ENCODE measurements around the gene CASK.
"Not testable (repeated sequence)": the region's sequence is repeated elsewhere in the genome, so short reads cannot be mapped to it uniquely, and the experiment has no call there.

CASK gene

DNA sequence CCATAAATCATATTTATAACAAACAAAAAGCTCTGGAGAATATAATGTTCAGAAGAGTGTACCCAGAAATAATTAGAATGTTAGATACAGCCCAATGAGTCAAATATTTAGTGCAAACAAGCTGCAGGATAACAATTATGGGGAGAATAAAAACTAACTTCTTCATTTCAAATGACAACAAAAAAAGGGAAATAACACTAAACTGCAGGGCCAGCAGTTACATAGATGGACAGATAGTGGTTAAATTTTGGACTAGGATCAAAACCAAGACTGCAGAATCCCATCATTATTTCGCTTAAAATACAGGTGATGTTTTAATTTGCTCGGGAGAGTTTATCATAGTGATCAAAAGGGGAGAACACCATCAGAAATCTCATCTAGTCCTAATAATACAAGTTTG is 235.2 kb downstream of the CASK start:
- Histone ChIP-seq H3K9me3 (ENCODE audit: control insufficient read depth in 1 of 2, low read length in 2 of 2) (no peaks in the 10 kb centered on the region), H3K4me3 (ENCODE audit: low read depth in 1 of 2, low read length in 2 of 2) (no peak overlapping the region), H3K4me1 (ENCODE audit: control insufficient read depth in 1 of 2, insufficient read depth in 2 of 2, low read length in 2 of 2) (peaks cover 4 to 9% of the 10 kb centered on the region in 2 donors), H3K36me3 (ENCODE audit: control insufficient read depth in 1 of 2, insufficient read depth in 2 of 2, low read length in 2 of 2) (no peaks in the 10 kb centered on the region), H3K27me3 (ENCODE audit: low read depth, low read length) (no peaks in the 10 kb centered on the region), H3K27ac (ENCODE audit: low read length) (no peak overlapping the region)

DNA sequence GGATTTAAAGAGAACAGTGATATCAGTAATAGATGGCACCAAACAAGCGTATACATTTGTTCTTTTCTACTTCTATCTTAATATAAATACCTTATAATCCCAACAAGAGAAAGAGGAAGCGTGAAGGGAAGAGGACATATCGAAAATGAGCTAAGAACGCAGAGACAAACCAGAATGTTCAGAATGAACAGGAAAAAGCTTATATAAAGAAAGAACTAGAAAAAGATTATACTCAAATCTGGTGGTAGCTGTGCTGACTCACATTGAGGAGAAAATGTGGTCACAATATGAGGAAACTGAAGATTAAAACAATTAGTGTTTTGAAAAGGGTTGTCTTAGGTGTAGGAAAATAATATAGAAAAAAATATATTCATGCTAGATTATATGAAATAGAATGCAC is 236.6 kb downstream of the CASK start:
- Histone ChIP-seq H3K27ac (ENCODE audit: low read length) (no peak overlapping the region), H3K27me3 (ENCODE audit: low read depth, low read length) (no peaks in the 10 kb centered on the region), H3K4me1 (ENCODE audit: control insufficient read depth in 1 of 2, insufficient read depth in 2 of 2, low read length in 2 of 2) (peaks cover 0 to under 1% of the 10 kb centered on the region in 2 donors), H3K9me3 (ENCODE audit: control insufficient read depth in 1 of 2, low read length in 2 of 2) (no peaks in the 10 kb centered on the region), H3K36me3 (ENCODE audit: control insufficient read depth in 1 of 2, insufficient read depth in 2 of 2, low read length in 2 of 2) (no peaks in the 10 kb centered on the region), H3K4me3 (ENCODE audit: low read depth in 1 of 2, low read length in 2 of 2) (no peak overlapping the region)

DNA sequence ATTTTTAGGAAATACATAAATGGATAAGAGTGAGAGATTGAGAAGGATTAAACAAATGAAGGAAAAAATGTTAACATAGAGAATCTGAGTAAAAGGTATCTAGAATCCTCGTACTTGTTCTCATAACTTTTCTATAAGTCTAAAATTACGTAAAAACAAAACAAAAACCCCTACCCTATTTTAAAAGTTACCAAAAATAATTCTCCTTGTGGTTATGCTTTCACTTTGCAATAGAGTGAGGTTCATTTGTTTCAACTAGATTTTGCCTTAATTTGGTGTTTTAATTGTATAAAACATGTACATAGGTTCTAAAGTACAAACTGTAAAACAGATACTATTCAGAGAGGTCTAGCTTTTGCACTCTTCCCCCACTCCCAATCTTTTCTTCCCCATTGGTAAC is 238.4 kb downstream of the CASK start:
- Histone ChIP-seq H3K36me3 (ENCODE audit: control insufficient read depth in 1 of 2, insufficient read depth in 2 of 2, low read length in 2 of 2) (no peaks in the 10 kb centered on the region), H3K27me3 (ENCODE audit: low read depth, low read length) (no peaks in the 10 kb centered on the region), H3K4me3 (ENCODE audit: low read depth in 1 of 2, low read length in 2 of 2) (no peak overlapping the region), H3K27ac (ENCODE audit: low read length) (no peak overlapping the region), H3K4me1 (ENCODE audit: control insufficient read depth in 1 of 2, insufficient read depth in 2 of 2, low read length in 2 of 2) (no peaks in the 10 kb centered on the region), H3K9me3 (ENCODE audit: control insufficient read depth in 1 of 2, low read length in 2 of 2) (no peaks in the 10 kb centered on the region)

DNA sequence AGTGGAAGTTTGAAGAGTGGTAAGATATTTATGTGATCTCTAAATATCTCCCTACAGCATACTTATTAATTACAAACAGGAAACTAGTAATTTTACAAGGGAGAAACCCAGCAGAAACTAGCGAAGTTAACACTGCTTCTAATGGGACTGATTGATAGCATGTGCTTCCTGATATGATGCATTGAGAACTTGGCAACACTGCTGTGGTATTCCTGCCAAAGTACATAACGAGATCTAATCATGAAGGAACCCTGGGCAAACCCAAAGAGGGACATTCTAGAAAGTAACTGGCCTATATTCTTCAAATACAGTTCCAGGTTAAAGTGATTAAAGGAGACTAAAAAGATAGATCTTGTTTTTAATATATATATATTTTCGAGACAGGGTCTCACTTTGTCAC is 239.2 kb downstream of the CASK start:
- H3K27me3 ChIP-seq (ENCODE audit: low read depth, low read length): no peaks in the 10 kb centered on the region
- H3K36me3 ChIP-seq (ENCODE audit: control insufficient read depth in 1 of 2, insufficient read depth in 2 of 2, low read length in 2 of 2): no peaks in the 10 kb centered on the region
- no peaks in the 10 kb centered on the region for H3K4me1 ChIP-seq (ENCODE audit: control insufficient read depth in 1 of 2, insufficient read depth in 2 of 2, low read length in 2 of 2)
- no peak overlapping the region for H3K27ac ChIP-seq (ENCODE audit: low read length)
- no peaks in the 10 kb centered on the region for H3K9me3 ChIP-seq (ENCODE audit: control insufficient read depth in 1 of 2, low read length in 2 of 2)
- no peak overlapping the region for H3K4me3 ChIP-seq (ENCODE audit: low read depth in 1 of 2, low read length in 2 of 2)

DNA sequence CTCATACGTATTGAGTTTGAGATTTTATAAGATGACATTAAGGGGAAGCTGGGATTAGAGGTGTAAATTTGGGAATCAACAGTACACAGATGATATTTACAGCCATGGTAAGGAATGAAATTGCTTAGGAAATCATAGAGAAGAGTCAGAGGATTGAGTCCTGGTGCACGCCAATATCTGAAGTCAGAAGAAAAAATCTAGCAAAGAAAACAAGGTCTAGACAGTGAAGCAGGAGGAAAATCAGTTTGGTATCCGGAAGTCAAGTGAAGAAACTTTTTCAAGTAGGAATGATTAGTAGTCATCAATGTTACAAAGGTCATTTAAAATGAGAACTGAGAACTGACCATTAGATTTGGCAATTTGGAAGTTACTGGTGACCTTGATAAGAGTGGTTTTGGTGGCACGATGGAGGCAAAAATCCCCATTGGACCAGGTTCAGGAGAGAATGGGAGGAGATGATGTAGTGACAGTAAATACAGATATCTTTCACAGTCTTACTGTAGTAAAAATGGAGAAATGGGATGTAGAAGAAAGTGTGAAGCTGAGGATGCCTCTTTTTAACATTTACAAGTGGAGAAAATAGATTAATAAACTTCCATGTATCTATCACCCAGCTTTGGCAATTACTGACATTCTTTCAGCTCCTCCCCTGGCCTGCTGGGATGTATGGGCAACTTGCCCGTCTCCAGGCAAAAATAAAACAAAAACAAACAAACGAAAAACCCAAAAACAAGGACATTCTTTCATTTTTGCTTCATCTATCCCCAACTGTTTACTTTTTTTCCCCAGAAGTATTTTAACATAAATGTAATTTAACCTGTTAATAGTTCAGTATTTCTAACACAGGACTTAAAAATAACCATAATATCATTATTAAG is 245.9 kb downstream of the CASK start:
- H3K27me3 ChIP-seq (ENCODE audit: low read depth, low read length): no peaks in the 10 kb centered on the region
- H3K27ac ChIP-seq (ENCODE audit: low read length): no peak overlapping the region

DNA sequence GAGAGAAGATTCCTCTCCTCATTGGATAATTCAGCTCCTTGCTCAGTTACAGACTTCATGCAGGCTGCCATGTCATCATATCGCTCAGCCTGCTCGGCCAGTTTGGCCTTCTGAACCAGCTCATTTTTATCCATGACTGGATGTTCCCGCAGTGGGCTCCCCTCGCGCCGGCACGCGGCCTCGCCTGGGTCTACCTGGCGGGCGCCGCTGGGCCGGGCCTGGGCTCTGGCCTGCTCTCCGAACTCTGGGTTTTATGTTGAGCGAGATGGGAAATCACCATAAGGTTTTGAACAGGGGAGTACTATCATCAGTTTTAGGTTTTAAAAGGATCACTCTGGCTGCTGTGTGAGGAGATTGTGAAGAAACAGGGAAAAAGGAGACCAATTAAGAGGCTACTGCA is 247.0 kb downstream of the CASK start:
- not testable (repeated sequence) for H3K4me1 ChIP-seq (ENCODE audit: control insufficient read depth in 1 of 2, insufficient read depth in 2 of 2, low read length in 2 of 2); H3K36me3 ChIP-seq (ENCODE audit: control insufficient read depth in 1 of 2, insufficient read depth in 2 of 2, low read length in 2 of 2)

More for the DNA sequence above, 245.9 kb downstream of the CASK start:
- Histone ChIP-seq H3K36me3 (ENCODE audit: control insufficient read depth in 1 of 2, insufficient read depth in 2 of 2, low read length in 2 of 2) (no peaks in the 10 kb centered on the region), H3K4me1 (ENCODE audit: control insufficient read depth in 1 of 2, insufficient read depth in 2 of 2, low read length in 2 of 2) (no peaks in the 10 kb centered on the region), H3K4me3 (ENCODE audit: low read depth in 1 of 2, low read length in 2 of 2) (no peak overlapping the region), H3K9me3 (ENCODE audit: control insufficient read depth in 1 of 2, low read length in 2 of 2) (no peaks in the 10 kb centered on the region)

DNA sequence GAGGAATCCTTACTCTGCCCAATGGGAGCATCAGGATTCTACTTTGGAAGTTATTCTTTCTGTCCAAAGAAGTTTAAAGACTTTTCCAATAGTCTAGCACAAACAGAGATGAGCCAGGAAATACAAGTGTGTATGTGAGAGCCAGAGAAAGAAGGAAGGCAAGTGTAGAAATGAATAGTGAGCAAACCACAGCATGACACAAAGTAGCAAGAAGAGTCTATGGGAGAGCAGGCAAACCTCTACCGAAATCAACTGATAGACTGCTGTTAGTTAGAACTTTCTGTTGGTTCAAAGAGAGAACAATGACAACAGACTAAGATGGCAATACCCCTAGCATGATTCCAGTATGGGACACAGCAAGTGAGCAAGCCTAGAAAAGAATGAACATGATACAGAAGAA is 250.7 kb downstream of the CASK start:
- Histone ChIP-seq H3K27me3 (ENCODE audit: low read depth, low read length) (no peaks in the 10 kb centered on the region), H3K4me1 (ENCODE audit: control insufficient read depth in 1 of 2, insufficient read depth in 2 of 2, low read length in 2 of 2) (no peaks in the 10 kb centered on the region), H3K9me3 (ENCODE audit: control insufficient read depth in 1 of 2, low read length in 2 of 2) (no peaks in the 10 kb centered on the region), H3K36me3 (ENCODE audit: control insufficient read depth in 1 of 2, insufficient read depth in 2 of 2, low read length in 2 of 2) (no peaks in the 10 kb centered on the region), H3K4me3 (ENCODE audit: low read depth in 1 of 2, low read length in 2 of 2) (no peak overlapping the region), H3K27ac (ENCODE audit: low read length) (no peak overlapping the region)

More for the DNA sequence above, 247.0 kb downstream of the CASK start:
- H3K4me3 ChIP-seq (ENCODE audit: low read depth in 1 of 2, low read length in 2 of 2); H3K27ac ChIP-seq (ENCODE audit: low read length); H3K9me3 ChIP-seq (ENCODE audit: control insufficient read depth in 1 of 2, low read length in 2 of 2); H3K27me3 ChIP-seq (ENCODE audit: low read depth, low read length): not testable (repeated sequence)

DNA sequence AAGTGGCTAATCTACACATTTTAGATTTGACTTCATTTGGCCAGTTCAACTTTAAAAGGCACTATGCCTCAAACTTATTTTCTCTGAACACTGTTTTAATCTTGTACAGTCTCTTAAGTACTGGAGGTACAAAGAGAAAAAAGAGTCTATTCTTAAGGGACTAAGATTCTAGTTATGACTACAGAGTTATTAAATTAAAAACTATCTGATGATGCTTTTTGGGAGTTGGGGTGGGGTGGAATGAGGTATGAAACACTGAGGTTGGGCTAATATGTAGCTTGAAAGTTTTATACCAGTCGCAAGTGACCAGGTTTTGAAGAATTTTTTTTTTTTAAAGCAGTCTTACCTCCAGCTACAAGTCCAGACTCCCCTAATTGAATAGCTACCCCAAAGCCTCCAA is 252.3 kb downstream of the CASK start:
- H3K4me1 ChIP-seq (ENCODE audit: control insufficient read depth in 1 of 2, insufficient read depth in 2 of 2, low read length in 2 of 2): no peaks in the 10 kb centered on the region
- no peak overlapping the region for H3K4me3 ChIP-seq (ENCODE audit: low read depth in 1 of 2, low read length in 2 of 2)
- no peaks in the 10 kb centered on the region for H3K9me3 ChIP-seq (ENCODE audit: control insufficient read depth in 1 of 2, low read length in 2 of 2)
- H3K36me3 ChIP-seq (ENCODE audit: control insufficient read depth in 1 of 2, insufficient read depth in 2 of 2, low read length in 2 of 2): no peaks in the 10 kb centered on the region
- no peak overlapping the region for H3K27ac ChIP-seq (ENCODE audit: low read length)
- no peaks in the 10 kb centered on the region for H3K27me3 ChIP-seq (ENCODE audit: low read depth, low read length)

DNA sequence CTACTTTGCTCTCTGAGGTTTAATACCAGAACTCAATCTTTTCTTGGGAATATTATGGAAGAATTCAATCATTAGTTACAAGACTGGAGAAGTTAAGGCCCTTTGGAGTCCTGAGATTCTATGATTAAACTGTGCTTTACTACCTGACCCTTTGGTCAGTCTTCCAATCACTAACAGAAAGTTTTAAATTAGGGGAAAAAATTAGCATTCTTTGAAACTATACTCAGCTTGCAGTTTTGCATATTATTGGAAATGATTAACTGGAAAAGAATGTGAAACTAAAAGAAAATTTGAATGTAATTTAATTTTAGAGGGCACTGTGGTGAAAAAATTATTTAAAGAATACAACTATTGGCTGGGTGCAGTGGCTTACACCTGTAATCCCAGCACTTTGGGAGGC is 253.2 kb downstream of the CASK start:
- no peaks in the 10 kb centered on the region for H3K9me3 ChIP-seq (ENCODE audit: control insufficient read depth in 1 of 2, low read length in 2 of 2)
- no peak overlapping the region for H3K27ac ChIP-seq (ENCODE audit: low read length)
- H3K4me1 ChIP-seq (ENCODE audit: control insufficient read depth in 1 of 2, insufficient read depth in 2 of 2, low read length in 2 of 2): no peaks in the 10 kb centered on the region
- no peaks in the 10 kb centered on the region for H3K36me3 ChIP-seq (ENCODE audit: control insufficient read depth in 1 of 2, insufficient read depth in 2 of 2, low read length in 2 of 2)
- no peaks in the 10 kb centered on the region for H3K27me3 ChIP-seq (ENCODE audit: low read depth, low read length)
- H3K4me3 ChIP-seq (ENCODE audit: low read depth in 1 of 2, low read length in 2 of 2): no peak overlapping the region

DNA sequence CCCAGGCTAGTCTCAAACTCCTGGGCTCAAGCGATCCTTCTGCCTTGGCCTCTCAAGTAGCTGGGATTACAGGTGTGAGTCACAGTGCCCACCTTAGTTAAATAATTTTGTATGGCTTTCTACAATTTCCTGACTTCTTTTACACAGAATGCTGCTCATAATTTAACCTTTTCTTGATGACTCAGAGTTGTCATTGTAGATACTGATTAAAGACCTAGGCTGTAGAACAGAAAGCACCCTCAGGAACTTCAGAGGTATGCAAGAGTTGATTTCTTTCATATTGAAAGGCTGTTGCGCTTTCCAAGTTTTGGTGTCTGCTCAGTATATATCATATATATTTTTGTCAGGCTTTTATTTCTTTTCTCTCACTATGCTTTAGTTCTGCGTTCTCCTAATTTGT is 255.7 kb downstream of the CASK start:
- no peaks in the 10 kb centered on the region for H3K9me3 ChIP-seq (ENCODE audit: control insufficient read depth in 1 of 2, low read length in 2 of 2)
- no peak overlapping the region for H3K27ac ChIP-seq (ENCODE audit: low read length)
- H3K4me1 ChIP-seq (ENCODE audit: control insufficient read depth in 1 of 2, insufficient read depth in 2 of 2, low read length in 2 of 2): no peaks in the 10 kb centered on the region
- no peaks in the 10 kb centered on the region for H3K36me3 ChIP-seq (ENCODE audit: control insufficient read depth in 1 of 2, insufficient read depth in 2 of 2, low read length in 2 of 2)
- no peaks in the 10 kb centered on the region for H3K27me3 ChIP-seq (ENCODE audit: low read depth, low read length)
- no peak overlapping the region for H3K4me3 ChIP-seq (ENCODE audit: low read depth in 1 of 2, low read length in 2 of 2)

DNA sequence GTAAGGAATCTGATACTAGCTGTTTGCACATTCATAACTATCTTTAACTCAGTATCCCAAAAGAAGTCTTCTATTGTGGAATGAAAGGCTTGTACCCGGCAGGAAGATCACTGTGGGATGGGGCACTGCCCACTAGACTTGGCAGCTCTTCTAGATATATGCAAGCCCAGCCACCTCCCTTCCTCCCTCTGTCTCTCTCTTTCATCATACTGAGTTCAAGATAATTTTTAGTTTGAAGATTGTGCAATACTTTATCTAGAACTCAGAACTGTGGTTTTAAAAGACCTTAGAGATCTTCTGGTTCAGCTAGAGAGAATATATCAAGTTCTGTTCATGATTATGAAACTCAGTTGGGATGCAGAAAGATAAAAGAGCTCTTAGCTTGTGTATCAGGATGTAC is 257.1 kb downstream of the CASK start:
- Histone ChIP-seq H3K27ac (ENCODE audit: low read length) (no peak overlapping the region), H3K36me3 (ENCODE audit: control insufficient read depth in 1 of 2, insufficient read depth in 2 of 2, low read length in 2 of 2) (no peaks in the 10 kb centered on the region), H3K4me1 (ENCODE audit: control insufficient read depth in 1 of 2, insufficient read depth in 2 of 2, low read length in 2 of 2) (no peaks in the 10 kb centered on the region), H3K9me3 (ENCODE audit: control insufficient read depth in 1 of 2, low read length in 2 of 2) (no peaks in the 10 kb centered on the region), H3K27me3 (ENCODE audit: low read depth, low read length) (no peaks in the 10 kb centered on the region), H3K4me3 (ENCODE audit: low read depth in 1 of 2, low read length in 2 of 2) (no peak overlapping the region)

DNA sequence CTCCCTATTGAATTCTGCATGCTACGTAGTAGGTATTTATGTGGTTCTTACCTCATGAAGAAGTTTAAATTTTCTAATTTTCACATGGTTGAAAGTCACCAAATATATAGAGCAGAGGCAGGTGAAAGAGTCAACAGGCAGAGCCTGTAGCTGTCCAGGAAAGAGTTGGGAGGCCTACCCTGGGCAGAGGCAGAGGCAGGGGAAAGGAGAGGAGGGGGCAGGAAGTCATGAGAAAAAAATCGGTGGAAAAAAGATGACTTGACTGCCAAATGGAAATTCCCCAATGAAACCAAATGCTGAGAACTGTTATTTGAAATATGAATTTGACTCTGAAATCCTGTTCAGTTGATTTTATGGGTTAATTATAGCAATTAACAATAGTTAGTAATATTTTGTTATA is 257.7 kb downstream of the CASK start:
- H3K27ac ChIP-seq (ENCODE audit: low read length): no peak overlapping the region
- no peak overlapping the region for H3K4me3 ChIP-seq (ENCODE audit: low read depth in 1 of 2, low read length in 2 of 2)
- no peaks in the 10 kb centered on the region for H3K36me3 ChIP-seq (ENCODE audit: control insufficient read depth in 1 of 2, insufficient read depth in 2 of 2, low read length in 2 of 2)
- no peaks in the 10 kb centered on the region for H3K27me3 ChIP-seq (ENCODE audit: low read depth, low read length)
- H3K4me1 ChIP-seq (ENCODE audit: control insufficient read depth in 1 of 2, insufficient read depth in 2 of 2, low read length in 2 of 2): no peaks in the 10 kb centered on the region
- H3K9me3 ChIP-seq (ENCODE audit: control insufficient read depth in 1 of 2, low read length in 2 of 2): no peaks in the 10 kb centered on the region

All from muscle layer of duodenum (tissue), 2 donors.